Measurements from ENCODE around the gene HNRNPCL4.
"Not testable (repeated sequence)": the region's sequence is repeated elsewhere in the genome, so short reads cannot be mapped to it uniquely, and the experiment has no call there.

Gene HNRNPCL4

DNA sequence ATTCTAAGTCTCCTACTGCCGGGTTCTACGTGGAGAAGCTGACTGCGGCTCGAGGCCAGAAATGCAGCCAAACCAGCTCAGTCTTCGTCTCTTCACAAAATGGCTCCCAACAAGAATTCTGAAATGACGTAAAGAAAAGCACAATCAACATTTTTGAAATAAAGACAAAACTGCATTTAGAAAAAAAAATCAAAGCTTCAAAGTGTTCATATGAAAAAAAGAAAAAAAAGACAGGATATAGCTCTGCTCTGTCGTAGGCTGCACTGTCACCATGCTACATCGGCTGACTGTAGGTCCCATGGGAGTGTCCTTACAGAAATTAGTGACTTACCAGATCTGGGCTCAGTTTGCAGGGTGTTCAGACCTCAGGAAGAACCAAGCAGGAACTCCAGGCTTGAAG, at the start of gene HNRNPCL4:
TSS of gene HNRNPCL4 (minus strand) at position 101 of the 400 bp plus-strand sequence. CDS start 164 bp downstream, outside the sequence.
- DNase-seq (ENCODE audit: low read depth in 2 of 2), result not testable (repeated sequence)

DNA sequence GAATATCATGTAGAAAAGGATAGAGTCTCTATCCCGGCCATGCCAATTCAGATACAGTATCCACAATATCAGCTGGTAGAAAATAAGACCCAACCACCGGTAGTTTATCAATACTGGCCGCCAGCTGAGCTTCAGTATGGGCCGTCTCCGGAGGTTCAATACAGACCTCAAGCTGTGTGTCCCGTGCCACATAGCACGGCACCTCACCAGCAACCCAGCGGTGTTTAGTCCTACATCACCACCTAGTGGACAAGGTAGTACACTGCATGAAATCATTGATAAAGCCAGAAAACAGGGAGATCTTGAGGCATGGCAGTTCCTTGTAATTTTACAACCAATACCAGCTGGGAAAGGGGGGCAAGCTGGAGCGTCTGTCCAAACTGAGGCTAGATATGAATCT, 43.3 kb upstream of the HNRNPCL4 start:
- not testable (repeated sequence) for DNase-seq (ENCODE audit: low read depth in 2 of 2)

DNA sequence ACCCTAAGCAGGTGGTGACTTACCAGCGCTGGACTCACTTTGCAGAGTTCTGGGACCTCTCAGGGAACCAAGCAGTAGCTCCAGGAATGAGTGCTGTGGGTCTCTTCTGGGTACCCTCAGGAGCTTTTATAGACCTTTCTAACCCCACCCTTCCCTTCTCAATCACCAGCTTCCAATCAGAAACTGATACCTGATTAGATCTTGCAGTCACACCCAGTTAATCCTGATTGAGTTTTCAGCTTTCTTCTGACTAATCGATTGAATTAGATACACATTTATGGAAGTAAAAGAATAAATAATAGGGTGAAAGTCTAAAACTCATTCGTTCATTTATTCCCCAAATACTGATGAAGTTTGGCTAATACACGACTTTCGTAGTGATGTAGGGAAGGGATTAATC, 35.9 kb upstream of the HNRNPCL4 start, which contains the start of gene PRAMEF13:
TSS of gene PRAMEF13 (minus strand) at position 101 of the 400 bp plus-strand sequence. CDS start 1,820 bp downstream, outside the sequence.
- DNase-seq (ENCODE audit: low read depth in 2 of 2), result not testable (repeated sequence)

DNA sequence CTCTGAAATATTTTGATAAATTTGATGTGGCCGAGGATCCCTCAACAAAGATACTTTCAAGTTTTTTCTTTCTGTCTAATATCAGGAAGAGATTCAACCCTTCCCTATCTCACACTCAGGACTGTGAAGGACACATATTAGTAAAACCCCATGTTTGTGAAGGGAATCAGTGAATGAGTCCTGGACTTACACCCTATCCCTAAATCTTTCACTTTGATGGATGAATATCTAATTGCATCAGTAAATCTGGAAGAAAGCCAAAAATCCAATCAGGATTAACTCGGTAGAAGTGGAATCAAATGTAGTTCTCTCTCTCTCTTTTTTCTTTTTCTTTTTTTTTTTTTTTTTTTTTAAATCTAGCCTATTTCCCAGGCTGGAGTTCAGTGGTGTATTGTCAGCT, 6.1 kb upstream of the HNRNPCL4 start, which contains the start of gene PRAMEF9:
TSS of gene PRAMEF9 (plus strand) at position 301 of the 400 bp plus-strand sequence. CDS start 3,433 bp downstream, outside the sequence.
- DNase-seq (ENCODE audit: low read depth in 2 of 2), result not testable (repeated sequence)

DNA sequence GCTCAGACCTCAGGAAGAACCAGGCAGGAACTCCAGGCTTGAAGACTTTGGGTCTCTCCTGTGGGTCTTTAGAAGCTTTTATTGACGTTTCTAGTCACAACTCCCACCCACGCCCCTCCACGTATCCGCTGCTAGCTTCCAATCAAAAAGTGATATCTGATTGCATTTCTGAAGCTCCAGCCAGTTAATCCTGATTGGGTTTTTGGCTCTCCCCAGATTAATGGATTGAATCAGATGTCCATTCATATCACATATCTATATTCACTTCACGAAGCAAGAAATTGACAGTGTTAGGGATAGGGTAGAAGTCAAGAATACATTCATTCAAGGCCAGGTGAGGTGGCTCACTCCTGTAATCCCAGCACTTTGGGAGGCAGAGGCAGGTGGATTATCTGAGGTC, 9.5 kb downstream of the HNRNPCL4 start, which contains the start of gene PRAMEF26:
TSS of gene PRAMEF26 (minus strand) at position 101 of the 400 bp plus-strand sequence. CDS start 2,914 bp downstream, outside the sequence.
- not testable (repeated sequence) for DNase-seq (ENCODE audit: low read depth in 2 of 2)

DNA sequence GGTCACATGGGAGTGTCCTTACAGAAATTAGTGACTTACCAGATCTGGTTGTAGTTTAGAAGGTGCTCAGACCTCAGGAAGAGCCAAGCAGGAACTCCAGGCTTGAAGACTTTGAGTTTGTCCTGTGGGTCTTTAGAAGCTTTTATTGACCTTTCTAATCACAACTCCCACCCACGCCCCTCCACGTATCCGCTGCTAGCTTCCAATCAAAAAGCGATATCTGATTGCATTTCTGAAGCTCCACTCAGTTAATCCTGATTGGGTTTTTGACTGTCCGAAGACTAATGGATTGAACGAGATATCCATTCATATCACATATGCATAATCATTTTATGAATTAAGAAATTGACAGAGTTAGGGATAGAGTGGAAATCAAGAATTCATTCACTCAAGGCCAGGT, 48.7 kb downstream of the HNRNPCL4 start, which contains the start of gene HNRNPCL2:
TSS of gene HNRNPCL2 (minus strand) at position 101 of the 400 bp plus-strand sequence. CDS start 454 bp downstream, outside the sequence.
- DNase-seq (ENCODE audit: low read depth in 2 of 2), result not testable (repeated sequence)

All from stimulated activated CD4-positive, alpha-beta T cell treated with anti-CD3 and anti-CD28 coated beads, Interleukin-1b, Interleukin-23, amount 100 ng/mL, for 4 hours (primary cell).